H9 (cell line): ENCODE measurements around the gene SBF1. TPM values are rescaled to one million over a fixed set of nuclear protein-coding genes. Genes with fewer than 3 reads are reported as not detected.

ENCODE experiments used
- DNase-seq: peaks from one replicate; pipeline ENCODE4 v3.0.0-alpha.2; 2017
- H2AFZ ChIP-seq: one replicate; pipeline ENCODE4 v1.6.1; 2013; ENCODE audit warnings: mild to moderate bottlenecking, low read length, control low read depth, moderate library complexity
- H2AK5ac ChIP-seq: 2 replicates; pipeline ENCODE4 v1.6.1; 2013; ENCODE audit warnings: low read length, control low read depth, mixed read lengths; ENCODE audit not compliant: insufficient read length
- H2BK120ac ChIP-seq: one replicate; pipeline ENCODE4 v1.6.1; 2013; ENCODE audit warnings: low read depth, mild to moderate bottlenecking, low read length, control low read depth, inconsistent platforms; ENCODE audit not compliant: poor library complexity, severe bottlenecking
- H2BK12ac ChIP-seq: 2 replicates; pipeline ENCODE4 v1.6.1; 2013; ENCODE audit warnings: low read length, control low read depth, mixed read lengths, low read depth; ENCODE audit not compliant: insufficient read length
- H2BK15ac ChIP-seq: 2 replicates; pipeline ENCODE4 v1.6.1; 2013; ENCODE audit warnings: low read depth, low read length, control low read depth
- H2BK20ac ChIP-seq: one replicate; pipeline ENCODE4 v1.6.1; 2013; ENCODE audit warnings: low read depth, mild to moderate bottlenecking, low read length, control low read depth, inconsistent platforms; ENCODE audit not compliant: poor library complexity, severe bottlenecking
- H2BK5ac ChIP-seq: 2 replicates; pipeline ENCODE4 v1.6.1; 2013; ENCODE audit warnings: low read length, control low read depth, mixed read lengths; ENCODE audit not compliant: insufficient read length
- H3K14ac ChIP-seq: 2 replicates; pipeline ENCODE4 v1.6.1; 2013; ENCODE audit warnings: low read length, control low read depth; ENCODE audit not compliant: insufficient read depth
- H3K18ac ChIP-seq: 2 replicates; pipeline ENCODE4 v1.6.1; 2013; ENCODE audit warnings: low read depth, mild to moderate bottlenecking, mixed read lengths, low read length, control low read depth; ENCODE audit not compliant: insufficient read length
- H3K23ac ChIP-seq: 2 replicates; pipeline ENCODE4 v1.6.1; 2013; ENCODE audit warnings: low read length, control low read depth, mixed read lengths, low read depth; ENCODE audit not compliant: insufficient read length
- H3K23me2 ChIP-seq: 2 replicates; pipeline ENCODE4 v1.6.1; 2013; ENCODE audit warnings: low read depth, mild to moderate bottlenecking, mixed read lengths, low read length, control low read depth; ENCODE audit not compliant: insufficient read length, poor library complexity, severe bottlenecking
- H3K27ac ChIP-seq: 2 replicates; pipeline ENCODE4 v1.5.1; 2013; ENCODE audit warnings: low read length, control low read depth, mixed read lengths, low read depth; ENCODE audit not compliant: insufficient read length
- H3K27me3 ChIP-seq: 2 replicates; pipeline ENCODE4 v1.6.1; 2013; ENCODE audit warnings: low read length, control low read depth, inconsistent platforms; ENCODE audit not compliant: insufficient read depth
- H3K4ac ChIP-seq: 2 replicates; pipeline ENCODE4 v1.6.1; 2013; ENCODE audit warnings: low read depth, mild to moderate bottlenecking, control low read depth, inconsistent platforms, low read length, moderate library complexity
- H3K4me1 ChIP-seq: 2 replicates; pipeline ENCODE4 v1.6.1; 2013; ENCODE audit warnings: low read length, control low read depth, inconsistent platforms; ENCODE audit not compliant: insufficient read depth
- H3K4me2 ChIP-seq: 2 replicates; pipeline ENCODE4 v1.6.1; 2013; ENCODE audit warnings: low read length, control low read depth, mixed read lengths; ENCODE audit not compliant: insufficient read length, insufficient read depth
- H3K56ac ChIP-seq: 2 replicates; pipeline ENCODE4 v1.6.1; 2013; ENCODE audit warnings: low read depth, mild to moderate bottlenecking, mixed read lengths, low read length, control low read depth; ENCODE audit not compliant: insufficient read length
- H3K79me1 ChIP-seq: 2 replicates; pipeline ENCODE4 v1.6.1; 2013; ENCODE audit warnings: low read depth, mild to moderate bottlenecking, moderate library complexity, low read length, control low read depth, inconsistent platforms; ENCODE audit not compliant: insufficient read depth, poor library complexity, severe bottlenecking
- H3K79me2 ChIP-seq: 2 replicates; pipeline ENCODE4 v1.6.1; 2013; ENCODE audit warnings: low read length, control low read depth, inconsistent platforms; ENCODE audit not compliant: insufficient read depth
- H3K9ac ChIP-seq: 2 replicates; pipeline ENCODE4 v1.6.1; 2013; ENCODE audit warnings: low read length, control low read depth, mixed read lengths; ENCODE audit not compliant: insufficient read length; ENCODE audit errors: extremely low read depth
- H3K9me3 ChIP-seq: one replicate; pipeline ENCODE4 v1.6.1; 2013; ENCODE audit warnings: low read depth, low read length, inconsistent platforms; ENCODE audit not compliant: control insufficient read depth
- H3T11ph ChIP-seq: one replicate; pipeline ENCODE4 v1.6.1; 2013; ENCODE audit warnings: mild to moderate bottlenecking, low read length, control low read depth, inconsistent platforms
- H4K20me1 ChIP-seq: one replicate; pipeline ENCODE4 v1.6.1; 2013; ENCODE audit not compliant: control insufficient read depth, insufficient read length, insufficient read depth
- H4K5ac ChIP-seq: 2 replicates; pipeline ENCODE4 v1.6.1; 2013; ENCODE audit warnings: low read depth, mild to moderate bottlenecking, mixed read lengths, low read length, control low read depth; ENCODE audit not compliant: insufficient read length
- H4K8ac ChIP-seq: replicated peaks from 2 replicates; pipeline ENCODE4 v1.6.1; 2013; ENCODE audit warnings: low read length, control low read depth, mixed read lengths, low read depth; ENCODE audit not compliant: insufficient read length
- H4K91ac ChIP-seq: 2 replicates; pipeline ENCODE4 v1.6.1; 2013; ENCODE audit warnings: low read depth, mild to moderate bottlenecking, moderate library complexity, mixed read lengths, low read length, control low read depth; ENCODE audit not compliant: insufficient read length
- H3K27ac Mint-ChIP-seq, 3 experiments: 2 replicates in 2 of 3; 3 replicates in 1 of 3; pipeline ENCODE4 v1.8.0; 2020 to 2021; ENCODE audit warnings: mixed read lengths in 3 of 3, mild to moderate bottlenecking in 1 of 3, moderate library complexity in 1 of 3
- H3K27me3 Mint-ChIP-seq: 2 replicates; pipeline ENCODE4 v1.8.0; 2021; ENCODE audit warnings: low read depth, mild to moderate bottlenecking, moderate library complexity, mixed read lengths
- H3K36me3 Mint-ChIP-seq, 3 experiments: 2 replicates in 2 of 3; 3 replicates in 1 of 3; pipeline ENCODE4 v1.8.0; 2020 to 2021; ENCODE audit warnings: low read depth in 3 of 3, mixed read lengths in 3 of 3; ENCODE audit not compliant: insufficient read depth in 1 of 3
- H3K4me1 Mint-ChIP-seq, 2 experiments: 2 replicates each; pipeline ENCODE4 v1.8.0; 2020; ENCODE audit warnings: mixed read lengths in 2 of 2
- H3K4me3 Mint-ChIP-seq, 2 experiments: 2 replicates in 1 of 2; 3 replicates in 1 of 2; pipeline ENCODE4 v1.8.0; 2020 to 2021; ENCODE audit warnings: mild to moderate bottlenecking in 2 of 2, mixed read lengths in 2 of 2, moderate library complexity in 1 of 2
- H3K9me3 Mint-ChIP-seq, 2 experiments: 2 replicates in 1 of 2; 3 replicates in 1 of 2; pipeline ENCODE4 v1.8.0; 2020; ENCODE audit warnings: mild to moderate bottlenecking in 2 of 2, mixed read lengths in 2 of 2, moderate library complexity in 1 of 2
- CTCF ChIP-seq: fragments of 200-600 bp; sonication (generic); conservative IDR thresholded peaks from 3 replicates; pipeline ENCODE4 v1.8.0; 2021; ENCODE audit warnings: antibody characterized with exemption, mild to moderate bottlenecking
- WGBS: extraction: QIAGEN DNeasy Blood & Tissue Kit; methylation state at CpG from one replicate; pipeline ENCODE4 v1.1.7; 2013; ENCODE audit warnings: missing lambda C conversion rate, low lambda C conversion rate, mixed read lengths; ENCODE audit not compliant: insufficient read length; ENCODE audit errors: extremely low coverage; 5-methylcytosine and 5-hydroxymethylcytosine counted together
- total RNA-seq: library from RNA; stranded (reverse); gene quantifications from 2 replicates; pipeline ENCODE4 v1.2.1, GENCODE V29; 2021

Gene SBF1
- total RNA-seq, 1 experiment from 2014 or later, result 69.8 TPM

DNA sequence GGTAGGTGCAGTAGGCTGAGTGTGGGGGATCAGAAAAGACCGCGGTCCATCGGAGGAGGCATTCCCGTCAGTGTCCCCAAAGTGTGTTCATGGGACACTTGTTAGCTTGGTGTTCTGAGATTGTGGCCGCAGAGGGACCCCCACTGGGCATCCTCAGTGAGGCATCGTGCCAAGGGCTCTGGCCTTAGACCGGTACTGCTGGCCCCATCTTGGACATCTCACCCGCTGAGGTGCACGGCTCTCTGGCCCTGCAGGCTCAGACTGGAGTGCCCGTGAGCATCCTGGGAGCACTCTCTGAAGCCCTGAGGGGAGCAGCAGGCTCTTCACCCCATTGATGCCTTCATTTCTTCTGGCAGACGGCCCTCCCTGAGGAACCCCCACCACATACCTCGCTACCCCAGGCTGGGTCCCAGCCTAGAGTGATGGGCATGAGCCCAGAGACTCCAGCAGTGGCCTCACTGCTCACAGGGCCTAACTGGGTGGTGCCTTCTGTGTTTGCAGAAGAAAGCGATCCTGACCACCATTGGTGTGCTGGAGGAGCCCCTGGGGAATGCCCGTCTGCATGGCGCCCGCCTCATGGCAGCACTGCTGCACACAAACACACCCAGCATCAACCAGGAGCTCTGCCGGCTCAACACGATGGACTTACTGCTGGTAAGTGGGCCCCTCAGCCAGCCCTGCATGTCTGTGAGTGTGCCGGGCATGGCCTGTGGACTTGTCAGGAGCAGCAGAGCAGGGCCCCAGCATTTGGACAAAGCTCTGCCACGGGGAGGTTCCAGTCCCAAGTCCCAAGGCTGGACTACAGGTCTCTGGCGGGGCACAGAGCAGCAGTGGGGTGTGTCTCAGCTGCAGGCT, 51.6 kb downstream of the SBF1 start:
- H3K9ac ChIP-seq, result no peak overlapping the region
- no CpG with 5 or more reads among the region's 21 CpGs for WGBS
- H2BK12ac ChIP-seq, result no peak overlapping the region
- no peak overlapping the region for H2BK5ac ChIP-seq
- H4K20me1 ChIP-seq, result no peaks in the 10 kb centered on the region
- no peaks in the 10 kb centered on the region for H3K4me1 ChIP-seq
- Mint-ChIP-seq H3K4me1 (no peaks in the 10 kb centered on the region), H3K36me3 (peaks cover 33 to 75% (median 72%) of the 10 kb centered on the region in 3 experiments; a peak in 6 of 7 replicates), H3K9me3 (peaks cover 0 to 2% of the 10 kb centered on the region in 2 experiments; a peak in 1 of 5 replicates), H3K4me3 (no peak overlapping the region), H3K27ac (no peak overlapping the region), H3K27me3 (no peaks in the 10 kb centered on the region)
- H4K5ac ChIP-seq, result no peak overlapping the region
- no peaks in the 10 kb centered on the region for H3K9me3 ChIP-seq
- H3K23ac ChIP-seq, result no peak overlapping the region
- no peak overlapping the region for H3K4me2 ChIP-seq
- H3K27ac ChIP-seq, result no peak overlapping the region
- no peak overlapping the region for H2BK20ac ChIP-seq
- no peak overlapping the region for H3K4ac ChIP-seq
- H3K14ac ChIP-seq, result no peak overlapping the region
- no peaks in the 10 kb centered on the region for H3K79me1 ChIP-seq
- H2BK15ac ChIP-seq, result no peak overlapping the region
- H4K91ac ChIP-seq, result no peak overlapping the region
- no peak overlapping the region for H2AK5ac ChIP-seq
- no peak overlapping the region for H3T11ph ChIP-seq
- DNase-seq, result no peak
- no peak overlapping the region for H4K8ac ChIP-seq
- no peaks in the 10 kb centered on the region for H3K27me3 ChIP-seq
- H2AFZ ChIP-seq, result no peak overlapping the region
- no peaks in the 10 kb centered on the region for H3K23me2 ChIP-seq
- H3K79me2 ChIP-seq, result no peaks in the 10 kb centered on the region
- TF ChIP-seq CTCF, result no peak
- no peak overlapping the region for H3K18ac ChIP-seq
- H2BK120ac ChIP-seq, result no peak overlapping the region
- no peak overlapping the region for H3K56ac ChIP-seq
